Right kidney (tissue), 9 donors: ENCODE results near the gene ZNF622.

Experiments
- DNase-seq: peaks from one replicate; pipeline ENCODE4 v3.0.0-alpha.2; 2016
- long read RNA-seq, 8 donors: transcript quantifications; one replicate each; lab custom pipeline, GENCODE V29; 2026

The ZNF622 gene, protein sequence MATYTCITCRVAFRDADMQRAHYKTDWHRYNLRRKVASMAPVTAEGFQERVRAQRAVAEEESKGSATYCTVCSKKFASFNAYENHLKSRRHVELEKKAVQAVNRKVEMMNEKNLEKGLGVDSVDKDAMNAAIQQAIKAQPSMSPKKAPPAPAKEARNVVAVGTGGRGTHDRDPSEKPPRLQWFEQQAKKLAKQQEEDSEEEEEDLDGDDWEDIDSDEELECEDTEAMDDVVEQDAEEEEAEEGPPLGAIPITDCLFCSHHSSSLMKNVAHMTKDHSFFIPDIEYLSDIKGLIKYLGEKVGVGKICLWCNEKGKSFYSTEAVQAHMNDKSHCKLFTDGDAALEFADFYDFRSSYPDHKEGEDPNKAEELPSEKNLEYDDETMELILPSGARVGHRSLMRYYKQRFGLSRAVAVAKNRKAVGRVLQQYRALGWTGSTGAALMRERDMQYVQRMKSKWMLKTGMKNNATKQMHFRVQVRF
- long read RNA-seq, donor 1, transcript ZNF622-201 (6 exons, 1,699 nt): major isoform, 13 of 21 reads
- long read RNA-seq, donor 1, partial matches to known transcripts: 8 of 21 reads
- long read RNA-seq, donor 1, other reads (novel, unspliced or antisense): 0 of 21 reads
- long read RNA-seq, donor 2, partial matches to known transcripts: 7 of 10 reads
- long read RNA-seq, donor 2, other reads (novel, unspliced or antisense): 0 of 10 reads
- long read RNA-seq, donor 3: 0 reads
- long read RNA-seq, donor 4, transcript ZNF622-201 (6 exons, 1,699 nt): major isoform, 13 of 19 reads
- long read RNA-seq, donor 4, partial matches to known transcripts: 6 of 19 reads
- long read RNA-seq, donor 4, other reads (novel, unspliced or antisense): 0 of 19 reads
- long read RNA-seq, donor 5, transcript ZNF622-201 (6 exons, 1,699 nt): major isoform, 9 of 9 reads
- long read RNA-seq, donor 5, partial matches to known transcripts: 0 of 9 reads
- long read RNA-seq, donor 5, other reads (novel, unspliced or antisense): 0 of 9 reads
- long read RNA-seq, donor 6, transcript ZNF622-201 (6 exons, 1,699 nt): major isoform, 7 of 16 reads
- long read RNA-seq, donor 6, partial matches to known transcripts: 9 of 16 reads
- long read RNA-seq, donor 6, other reads (novel, unspliced or antisense): 0 of 16 reads
- long read RNA-seq, donor 7, transcript ZNF622-201 (6 exons, 1,699 nt): major isoform, 12 of 25 reads
- long read RNA-seq, donor 7, partial matches to known transcripts: 13 of 25 reads
- long read RNA-seq, donor 7, other reads (novel, unspliced or antisense): 0 of 25 reads
- long read RNA-seq, donor 8, transcript ZNF622-201 (6 exons, 1,699 nt): major isoform, 12 of 12 reads
- long read RNA-seq, donor 8, partial matches to known transcripts: 0 of 12 reads
- long read RNA-seq, donor 8, other reads (novel, unspliced or antisense): 0 of 12 reads

GRCh38 chr5:16465544-16466432 lies at the start of gene ZNF622:
Gene ZNF622, minus strand, starts transcription at chr5:16465800. Its CDS starts 135 bp downstream, at chr5:16465665.
- peak; percentile 91 for DNase-seq

GRCh38 chr5:16510098-16510497 lies 44.5 kb upstream of the ZNF622 start:
- DNase-seq: no peak

GRCh38 chr5:16508730-16509531 lies 43.3 kb upstream of the ZNF622 start:
- peak; percentile 40 for DNase-seq

DNA sequence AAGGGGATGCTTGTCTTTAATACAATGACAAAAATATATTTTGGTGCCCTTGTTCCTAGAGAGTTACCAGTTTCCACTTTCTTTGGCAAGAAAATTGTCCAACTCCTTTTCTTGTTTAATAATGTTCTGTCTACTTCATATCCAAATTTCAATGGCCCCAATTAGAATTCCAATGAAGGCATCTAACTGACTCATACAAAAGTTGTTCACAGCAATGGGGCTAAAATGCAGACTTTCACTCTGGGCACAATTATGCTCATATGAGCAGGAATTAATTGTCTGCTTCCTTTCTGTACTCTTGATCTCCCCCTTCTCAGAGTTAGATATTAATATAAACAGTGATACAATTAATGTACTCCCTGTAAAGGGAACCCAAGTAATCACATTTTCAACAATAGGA lies 42.1 kb upstream of the ZNF622 start:
- no peak for DNase-seq

GRCh38 chr5:16505904-16506303 lies 40.3 kb upstream of the ZNF622 start:
- DNase-seq: no peak

DNA sequence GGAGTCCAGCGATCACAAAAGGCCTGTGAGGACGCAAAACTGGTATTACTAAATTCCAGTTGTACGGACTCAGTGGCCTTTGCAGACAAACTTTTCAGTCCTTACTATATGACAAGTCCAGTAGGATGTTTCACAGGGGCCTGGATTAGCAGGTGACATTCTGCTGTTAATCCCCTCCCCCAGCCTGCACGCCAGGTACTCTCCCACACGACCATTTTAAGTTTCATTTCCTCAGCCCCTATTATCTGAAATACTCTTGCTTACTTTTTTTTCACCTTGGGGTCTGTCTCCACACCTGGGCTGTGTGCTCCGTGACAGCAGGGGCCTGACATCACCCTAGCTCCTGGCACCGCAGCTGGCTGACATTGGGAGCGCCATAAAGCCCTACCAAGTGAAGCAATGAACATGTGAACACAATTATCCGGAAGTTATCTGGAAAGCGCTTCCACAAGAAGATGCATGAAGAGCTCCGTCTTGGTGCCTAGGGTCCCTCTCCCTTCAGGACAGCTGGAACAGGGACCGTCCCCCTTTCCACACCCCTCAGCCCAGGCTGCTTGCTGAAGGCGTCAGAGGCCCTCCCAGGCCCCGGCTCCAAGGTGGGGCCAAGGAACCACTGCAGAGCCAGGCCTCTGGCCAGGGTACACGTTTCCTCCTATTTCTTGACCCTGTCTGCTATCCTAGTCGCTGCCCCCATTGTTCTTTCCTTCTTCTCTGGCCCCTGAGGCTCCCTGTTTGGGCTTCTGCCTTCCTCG lies 39.7 kb upstream of the ZNF622 start:
- no peak for DNase-seq

DNA sequence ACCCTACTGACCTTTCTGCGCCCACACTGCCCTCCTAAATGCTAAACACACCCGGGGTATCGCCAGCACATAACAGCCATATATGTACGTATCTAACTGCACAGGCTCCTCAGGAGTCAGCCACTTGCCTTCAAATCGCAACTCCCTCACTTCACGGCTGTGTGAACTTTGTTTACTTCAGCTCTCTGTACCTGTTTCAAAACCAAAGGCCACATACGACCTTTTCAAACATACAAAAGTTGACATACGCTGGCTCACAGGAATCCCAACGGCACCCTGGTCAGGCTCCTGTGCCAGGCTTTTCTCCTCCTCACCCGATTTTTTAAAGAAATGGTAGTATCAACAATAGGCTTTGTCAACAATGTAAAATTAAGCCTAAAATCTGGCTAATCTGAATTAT lies 39.0 kb upstream of the ZNF622 start:
- DNase-seq: no peak

- no peak for DNase-seq
Measured at GRCh38 chr5:16502866-16503265, 37.3 kb upstream of the ZNF622 start.

DNA sequence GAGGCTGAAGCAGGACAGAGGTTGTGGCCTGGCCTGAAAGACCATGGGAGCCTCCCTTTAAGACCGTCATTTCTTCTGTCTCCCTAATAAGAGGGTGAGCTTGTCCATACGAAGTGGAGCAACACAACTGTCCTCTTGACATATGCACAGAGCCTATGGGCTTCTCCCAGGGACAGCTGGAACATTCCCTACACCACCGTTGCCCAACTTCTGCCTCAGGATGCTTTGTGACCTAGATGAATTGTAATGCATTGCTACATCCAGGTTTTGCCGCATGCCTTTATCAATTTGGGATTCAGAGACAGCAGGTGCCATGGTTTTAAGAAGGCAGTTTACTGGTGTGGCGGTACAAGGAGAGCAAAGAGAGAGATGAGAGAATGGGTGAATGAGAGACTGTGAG lies 34.4 kb upstream of the ZNF622 start:
- DNase-seq: no peak

DNA sequence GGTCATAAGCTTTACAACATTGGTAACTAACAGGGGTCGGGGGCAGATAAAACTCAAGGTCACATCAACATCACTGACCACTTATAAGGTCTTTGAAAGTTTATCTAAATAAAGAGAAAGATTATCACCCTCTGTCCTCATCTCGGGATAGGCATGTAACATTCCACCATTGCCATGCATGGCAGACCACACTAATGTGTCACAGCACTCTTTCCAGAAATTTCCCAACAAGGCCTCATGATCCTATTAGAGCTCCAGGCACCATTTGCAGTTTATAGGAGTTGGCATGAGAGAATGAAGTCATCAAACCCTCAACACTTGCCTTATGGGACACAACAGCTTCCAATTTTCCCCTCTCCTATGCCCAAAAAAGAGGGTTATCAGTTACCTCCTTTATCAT lies 31.9 kb upstream of the ZNF622 start:
- DNase-seq: no peak

DNA sequence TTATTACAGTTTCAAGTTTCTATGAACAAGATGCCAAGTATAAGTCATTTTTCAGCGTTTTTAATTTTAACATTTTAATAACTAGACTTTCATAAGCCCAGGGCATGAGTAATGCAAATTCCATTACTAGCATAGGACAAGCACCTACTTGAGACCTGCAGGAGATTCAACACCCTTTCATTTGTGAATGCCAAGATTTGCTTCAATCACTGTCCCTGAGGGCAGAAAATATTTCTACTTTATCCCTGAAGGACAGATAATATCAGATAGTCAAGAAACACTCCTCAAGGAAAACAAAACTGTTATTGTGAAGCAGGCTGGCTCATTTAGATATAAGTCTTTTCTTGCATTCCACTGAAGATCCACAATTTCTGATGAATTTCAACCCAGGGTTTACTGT lies 27.7 kb upstream of the ZNF622 start:
- DNase-seq: no peak

DNA sequence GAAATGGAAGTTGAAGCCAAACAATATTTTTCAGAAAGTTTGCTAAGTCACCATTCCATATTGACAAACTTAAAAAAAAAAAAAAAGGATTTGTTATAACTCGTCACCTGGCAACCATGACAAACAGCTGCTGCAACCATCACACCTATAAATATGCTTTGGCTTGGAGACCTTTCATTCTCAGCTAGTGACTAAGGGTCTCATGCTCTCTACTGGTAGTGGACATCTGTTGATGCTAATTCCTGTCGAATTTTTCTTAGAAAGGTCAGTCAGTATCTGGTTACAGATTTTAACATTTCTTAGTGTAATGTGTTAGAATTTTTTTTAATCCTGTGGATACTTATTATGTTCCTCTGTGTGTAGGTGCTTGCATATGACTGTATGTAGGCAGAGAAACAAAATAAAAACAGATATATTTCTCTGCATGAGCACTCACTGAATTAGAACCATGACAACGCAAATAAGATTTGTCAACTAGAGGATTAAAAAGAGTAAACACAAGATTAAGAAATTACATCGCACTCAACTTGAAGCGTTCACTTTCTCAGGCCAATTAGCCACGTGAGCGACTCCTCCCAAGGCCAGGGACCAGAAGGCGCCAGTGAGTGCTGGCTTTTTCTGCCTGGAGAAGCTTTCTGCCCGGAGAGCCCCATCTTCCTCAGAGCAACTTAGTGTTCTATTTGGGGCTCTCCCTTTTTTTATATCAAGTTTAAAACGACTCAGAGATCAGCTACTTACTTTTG lies 27.0 kb upstream of the ZNF622 start:
- no peak for DNase-seq

GRCh38 chr5:16490911-16491310 lies 25.3 kb upstream of the ZNF622 start:
- no peak for DNase-seq

- peak; percentile 27 for DNase-seq
Measured at GRCh38 chr5:16489322-16489791, 23.8 kb upstream of the ZNF622 start.

- DNase-seq: no peak
Measured at GRCh38 chr5:16487456-16487855, 21.9 kb upstream of the ZNF622 start.

DNA sequence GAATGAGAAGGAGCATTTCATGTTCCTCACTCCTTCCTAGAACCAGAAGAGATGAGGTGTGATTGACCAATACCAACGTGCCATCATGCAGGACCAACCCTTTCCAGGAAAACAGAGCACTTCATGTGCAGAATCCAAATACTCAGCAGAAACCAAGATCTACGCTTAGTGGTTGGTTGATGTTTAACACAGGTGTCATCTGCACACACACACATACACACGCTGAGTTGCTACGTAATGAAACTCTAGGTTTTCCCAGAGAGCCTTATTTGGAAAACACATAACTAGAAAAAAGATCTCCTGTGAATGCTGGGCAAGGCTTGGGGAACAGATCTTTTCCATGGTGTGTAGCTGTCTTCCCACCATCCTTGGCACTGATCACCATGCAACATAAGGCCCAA lies 21.1 kb upstream of the ZNF622 start:
- no peak for DNase-seq

DNA sequence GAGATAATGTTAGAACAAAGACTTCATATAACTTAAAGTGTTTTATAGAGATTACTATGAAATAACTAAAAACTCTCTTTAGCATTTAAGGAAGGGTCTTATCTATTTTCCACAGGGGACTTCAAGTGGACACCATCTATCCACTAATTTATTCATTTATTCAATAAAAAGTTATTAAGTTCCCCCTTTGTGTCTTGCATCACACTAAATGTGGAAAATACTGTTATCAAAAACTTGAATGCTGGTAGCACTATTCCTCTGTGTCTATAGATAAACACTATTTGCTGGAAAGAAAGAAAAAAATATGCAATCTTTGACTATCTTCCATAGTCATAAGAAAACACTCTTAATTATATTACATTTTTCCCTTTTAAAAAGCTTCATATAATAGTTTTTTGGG lies 20.1 kb upstream of the ZNF622 start:
- DNase-seq: no peak

DNA sequence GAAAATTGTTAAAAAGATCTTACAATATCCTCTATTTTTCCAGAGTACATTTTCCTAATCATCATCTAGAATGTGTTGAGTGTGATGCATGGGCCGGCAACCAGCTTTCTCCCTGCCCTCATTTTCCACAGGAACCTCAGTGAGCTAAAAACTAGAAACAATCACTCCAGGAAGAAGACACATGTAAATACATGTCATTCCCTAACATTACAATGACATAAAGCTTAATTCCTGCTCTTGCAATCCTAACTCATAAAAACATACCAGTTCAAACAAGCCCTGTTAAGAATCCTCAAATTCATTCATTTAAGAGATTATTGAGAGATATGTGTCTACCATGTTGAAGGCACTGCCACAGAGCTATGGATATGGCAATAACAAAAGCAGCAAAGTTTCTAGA lies 18.5 kb upstream of the ZNF622 start:
- DNase-seq: no peak

DNA sequence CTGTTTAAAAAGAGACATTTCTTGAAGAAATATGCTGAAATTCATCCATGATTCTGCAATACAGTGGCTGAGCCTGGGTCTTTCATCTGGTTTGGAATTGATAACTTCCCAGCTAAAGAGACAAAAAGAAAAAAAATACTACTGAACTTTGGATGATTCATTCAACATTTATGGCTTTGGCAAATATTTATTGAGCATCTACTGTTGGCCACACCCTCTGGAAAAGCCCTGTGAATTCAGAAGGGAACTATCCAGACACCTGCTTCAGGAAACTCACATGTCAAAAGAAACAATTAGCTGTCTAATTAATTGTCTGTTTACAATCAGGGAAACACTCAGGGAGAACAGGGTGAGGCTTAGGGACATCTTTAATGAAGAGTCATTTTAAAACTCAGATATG lies 17.8 kb upstream of the ZNF622 start:
- DNase-seq: no peak
